Measurements from ENCODE around the gene FBXO10.
"Not testable (repeated sequence)": the region's sequence is repeated elsewhere in the genome, so short reads cannot be mapped to it uniquely, and the experiment has no call there.

DNA sequence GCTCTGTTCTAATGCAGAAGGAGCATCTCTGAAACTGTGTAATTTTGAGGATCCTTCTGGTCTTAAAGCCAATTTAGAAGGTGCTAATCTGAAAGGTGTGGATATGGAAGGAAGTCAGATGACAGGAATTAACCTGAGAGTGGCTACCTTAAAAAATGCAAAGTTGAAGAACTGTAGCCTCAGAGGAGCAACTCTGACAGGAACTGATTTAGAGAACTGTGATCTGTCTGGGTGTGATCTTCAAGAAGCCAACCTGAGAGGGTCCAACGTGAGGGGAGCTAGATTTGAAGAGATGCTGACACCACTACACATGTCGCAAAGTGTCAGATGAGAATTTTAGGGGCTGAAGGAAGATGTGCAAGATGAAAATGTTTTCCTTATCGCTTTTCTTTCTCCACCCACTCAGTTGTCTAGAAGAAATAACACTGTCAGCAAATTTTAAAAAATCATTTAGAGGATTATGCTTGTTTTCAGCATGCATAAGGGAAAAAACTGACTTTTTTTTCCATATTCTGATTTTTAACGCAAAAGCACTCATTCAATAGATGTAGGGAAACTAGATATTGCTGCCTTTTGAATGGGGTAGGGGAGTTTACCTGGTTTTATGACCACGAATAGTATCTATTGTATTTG is 98.1 kb downstream of the FBXO10 start:
- TF ChIP-seq, protein P1, sequence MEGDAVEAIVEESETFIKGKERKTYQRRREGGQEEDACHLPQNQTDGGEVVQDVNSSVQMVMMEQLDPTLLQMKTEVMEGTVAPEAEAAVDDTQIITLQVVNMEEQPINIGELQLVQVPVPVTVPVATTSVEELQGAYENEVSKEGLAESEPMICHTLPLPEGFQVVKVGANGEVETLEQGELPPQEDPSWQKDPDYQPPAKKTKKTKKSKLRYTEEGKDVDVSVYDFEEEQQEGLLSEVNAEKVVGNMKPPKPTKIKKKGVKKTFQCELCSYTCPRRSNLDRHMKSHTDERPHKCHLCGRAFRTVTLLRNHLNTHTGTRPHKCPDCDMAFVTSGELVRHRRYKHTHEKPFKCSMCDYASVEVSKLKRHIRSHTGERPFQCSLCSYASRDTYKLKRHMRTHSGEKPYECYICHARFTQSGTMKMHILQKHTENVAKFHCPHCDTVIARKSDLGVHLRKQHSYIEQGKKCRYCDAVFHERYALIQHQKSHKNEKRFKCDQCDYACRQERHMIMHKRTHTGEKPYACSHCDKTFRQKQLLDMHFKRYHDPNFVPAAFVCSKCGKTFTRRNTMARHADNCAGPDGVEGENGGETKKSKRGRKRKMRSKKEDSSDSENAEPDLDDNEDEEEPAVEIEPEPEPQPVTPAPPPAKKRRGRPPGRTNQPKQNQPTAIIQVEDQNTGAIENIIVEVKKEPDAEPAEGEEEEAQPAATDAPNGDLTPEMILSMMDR (IDR thresholded peaks at IDR 0.05), result not testable (repeated sequence)
- TF ChIP-seq, protein P2, sequence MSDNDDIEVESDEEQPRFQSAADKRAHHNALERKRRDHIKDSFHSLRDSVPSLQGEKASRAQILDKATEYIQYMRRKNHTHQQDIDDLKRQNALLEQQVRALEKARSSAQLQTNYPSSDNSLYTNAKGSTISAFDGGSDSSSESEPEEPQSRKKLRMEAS (CRISPR knock-in tag; IDR thresholded peaks at IDR 0.05), result not testable (repeated sequence)
- not testable (repeated sequence) for TF ChIP-seq JUN (CRISPR knock-in tag; IDR thresholded peaks at IDR 0.05); NFYB (CRISPR knock-in tag; conservative IDR thresholded peaks at IDR 0.05; ENCODE audit: low read depth)
- TF ChIP-seq, protein P3, sequence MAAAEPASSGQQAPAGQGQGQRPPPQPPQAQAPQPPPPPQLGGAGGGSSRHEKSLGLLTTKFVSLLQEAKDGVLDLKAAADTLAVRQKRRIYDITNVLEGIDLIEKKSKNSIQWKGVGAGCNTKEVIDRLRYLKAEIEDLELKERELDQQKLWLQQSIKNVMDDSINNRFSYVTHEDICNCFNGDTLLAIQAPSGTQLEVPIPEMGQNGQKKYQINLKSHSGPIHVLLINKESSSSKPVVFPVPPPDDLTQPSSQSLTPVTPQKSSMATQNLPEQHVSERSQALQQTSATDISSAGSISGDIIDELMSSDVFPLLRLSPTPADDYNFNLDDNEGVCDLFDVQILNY (CRISPR knock-in tag; IDR thresholded peaks at IDR 0.05), result not testable (repeated sequence)

Measured in WTC11 (cell line).